HCT116 (cell line): ENCODE measurements around the gene UGT1A3. TPM values are rescaled to one million over a fixed set of nuclear protein-coding genes. Genes with fewer than 3 reads are reported as not detected.

ENCODE experiments used
- ATAC-seq: fragments of 200-7000 bp; cut with Tn5 transposase; 2 replicates; pipeline ENCODE4 v1.9.1; 2020; ENCODE audit warnings: mild to moderate bottlenecking, moderate library complexity
- BruUV-seq: library from RNA; stranded (reverse); fragments of 400-500 nt; replicated peaks from 2 replicates; lab custom pipeline; 2021; lab: Mats Ljungman, UMichigan
- CTCF ChIA-PET: fragments of 300-600 bp; sonication (Branson Sonifier 250); formaldehyde crosslinking; loops from one replicate; lab custom pipeline; 2021; ENCODE audit warnings: antibody characterized with exemption; lab: Charles Lee
- POLR2A ChIA-PET: fragments of 300-600, 350-600 bp; sonication (Branson Sonifier 250); formaldehyde crosslinking; loops from one replicate; lab custom pipeline; 2021; ENCODE audit warnings: antibody characterized with exemption; lab: Charles Lee
- RAD21 ChIA-PET, 2 experiments: fragments of 300-600 bp; sonication (Branson Sonifier 250); formaldehyde crosslinking; loops; one replicate each; lab custom pipeline; 2023; ENCODE audit warnings: low total read pairs in 2 of 2; ENCODE audit not compliant: uncharacterized antibody in 2 of 2, unreplicated experiment in 2 of 2, low non-redundant PET in 1 of 2; lab: Charles Lee
- DNase-seq: peaks from one replicate; pipeline ENCODE4 v3.0.0-alpha.2; 2010; ENCODE audit warnings: low read depth, low spot score
- H2AFZ ChIP-seq: fragments of 200-600 bp; shearing (Covaris generic), sonication (generic); 2 replicates; pipeline ENCODE4 v1.6.1; 2017; ENCODE audit warnings: low read depth, mixed run types, mixed read lengths, antibody characterized with exemption, low read length; ENCODE audit not compliant: poor library complexity, severe bottlenecking
- H3K27ac ChIP-seq: 2 replicates; pipeline ENCODE4 v1.5.1; 2012; ENCODE audit warnings: low read depth, low read length
- H3K27me3 ChIP-seq: fragments of 200-600 bp; sonication (generic); 2 replicates; pipeline ENCODE4 v1.6.1; 2016; ENCODE audit warnings: mixed run types, low read length, mixed read lengths; ENCODE audit not compliant: insufficient read depth
- H3K36me3 ChIP-seq, 2 experiments: fragments of 200-500 bp in 1 of 2; fragments of 200-600 bp in 1 of 2; sonication (Bioruptor generic) in 1 of 2; sonication (generic) in 1 of 2; 2 replicates each; pipeline versions ENCODE4 v1.5.1 to v1.6.1; 2014 to 2016; ENCODE audit warnings: low read length in 2 of 2, inconsistent platforms in 1 of 2, mixed read lengths in 1 of 2, mixed run types in 1 of 2; ENCODE audit not compliant: insufficient read depth in 2 of 2, control insufficient read depth in 1 of 2
- H3K4me1 ChIP-seq, 2 experiments: fragments of 200-600 bp in 1 of 2; sonication (generic) in 1 of 2; 2 replicates each; pipeline versions ENCODE4 v1.5.1 to v1.6.1; 2012 to 2017; ENCODE audit warnings: low read length in 2 of 2, inconsistent platforms in 1 of 2, mild to moderate bottlenecking in 1 of 2, mixed read lengths in 1 of 2, mixed run types in 1 of 2, moderate library complexity in 1 of 2; ENCODE audit not compliant: insufficient read depth in 2 of 2, control insufficient read depth in 1 of 2
- H3K4me2 ChIP-seq: fragments of 200-600 bp; sonication (generic); 2 replicates; pipeline ENCODE4 v1.6.1; 2017; ENCODE audit warnings: mixed run types, low read length, mixed read lengths
- H3K4me3 ChIP-seq, 2 experiments: fragments of 200-600 bp in 1 of 2; sonication (generic) in 1 of 2; replicated peaks in 1 of 2; 2 replicates each; pipeline ENCODE4 v1.5.1; 2011 to 2016; ENCODE audit warnings: low read length in 2 of 2, control low read depth in 1 of 2, low read depth in 1 of 2, mild to moderate bottlenecking in 1 of 2, mixed read lengths in 1 of 2, mixed run types in 1 of 2
- H3K79me2 ChIP-seq: fragments of 200-600 bp; sonication (generic); 2 replicates; pipeline ENCODE4 v1.6.1; 2017; ENCODE audit warnings: mild to moderate bottlenecking, mixed run types, low read length, moderate library complexity, mixed read lengths; ENCODE audit not compliant: insufficient read depth
- H3K9ac ChIP-seq: fragments of 200-600 bp; sonication (generic); 2 replicates; pipeline ENCODE4 v1.6.1; 2016; ENCODE audit warnings: low read length, mixed read lengths
- H3K9me2 ChIP-seq: fragments of 200-600 bp; sonication (generic), shearing (Covaris generic); 2 replicates; pipeline ENCODE4 v1.6.1; 2017; ENCODE audit warnings: mixed run types, mild to moderate bottlenecking, moderate library complexity; ENCODE audit not compliant: insufficient read depth
- H3K9me3 ChIP-seq, 2 experiments: fragments of 200-500 bp in 1 of 2; fragments of 200-600 bp in 1 of 2; sonication (Bioruptor generic) in 1 of 2; sonication (generic) in 1 of 2; 2 replicates each; pipeline ENCODE4 v1.6.1; 2014 to 2017; ENCODE audit warnings: low read length in 2 of 2, mixed read lengths in 2 of 2, inconsistent platforms in 1 of 2, low read depth in 1 of 2, mild to moderate bottlenecking in 1 of 2, mixed run types in 1 of 2, moderate library complexity in 1 of 2; ENCODE audit not compliant: control insufficient read depth in 1 of 2, insufficient read depth in 1 of 2
- H4K20me1 ChIP-seq: fragments of 200-600 bp; sonication (generic), shearing (Covaris generic); 2 replicates; pipeline ENCODE4 v1.6.1; 2017; ENCODE audit warnings: mixed run types, mild to moderate bottlenecking, moderate library complexity; ENCODE audit not compliant: insufficient read depth
- CEBPB ChIP-seq: IDR thresholded peaks from 2 replicates; pipeline ENCODE4 v1.6.1; 2012; ENCODE audit warnings: low read depth
- EGR1 ChIP-seq: IDR thresholded peaks from 2 replicates; pipeline ENCODE4 v1.6.1; 2012; ENCODE audit warnings: low read depth
- EZH2 ChIP-seq: fragments of 200-600 bp; sonication (generic); IDR thresholded peaks from 2 replicates; pipeline ENCODE4 v1.6.1; 2017; ENCODE audit warnings: antibody characterized with exemption, mixed run types
- EZH2phosphoT487 ChIP-seq: fragments of 200-600 bp; IDR thresholded peaks from 2 replicates; pipeline ENCODE4 v1.6.1; 2018; ENCODE audit warnings: antibody characterized with exemption, borderline replicate concordance
- POLR2AphosphoS5 ChIP-seq: IDR thresholded peaks from 2 replicates; pipeline ENCODE4 v1.6.1; 2011; ENCODE audit warnings: mild to moderate bottlenecking, low read depth, low read length, moderate library complexity
- RAD21 ChIP-seq: IDR thresholded peaks from 2 replicates; pipeline ENCODE4 v1.6.1; 2012; ENCODE audit warnings: low read depth, mild to moderate bottlenecking
- REST ChIP-seq: IDR thresholded peaks from 2 replicates; pipeline ENCODE4 v1.6.1; 2012; ENCODE audit warnings: low read depth
- SP1 ChIP-seq: IDR thresholded peaks from 2 replicates; pipeline ENCODE4 v1.6.1; 2012; ENCODE audit warnings: low read depth
- intact Hi-C: fragments of 100-400 bp; cut with micrococcal nuclease; formaldehyde crosslinking; loops from 2 replicates; pipeline ENCODE4 v1.10.0; 2022
- total RNA-seq: library from RNA; stranded (reverse); gene quantifications from one replicate; pipeline ENCODE4 v1.2.1, GENCODE V29; 2021; ENCODE audit not compliant: unreplicated experiment
- TF ChIP-seq, protein P1 (sequence below): IDR thresholded peaks from 2 replicates; pipeline ENCODE4 v1.6.1; 2011; ENCODE audit warnings: mild to moderate bottlenecking, low read length, moderate library complexity; ENCODE audit not compliant: insufficient replicate concordance; ENCODE audit errors: extremely low read depth
- TF ChIP-seq, protein P2 (sequence below): IDR thresholded peaks from 2 replicates; pipeline ENCODE4 v1.6.1; 2012

UGT1A3 gene
- total RNA-seq, 1 experiment from 2014 or later, result not detected

DNA sequence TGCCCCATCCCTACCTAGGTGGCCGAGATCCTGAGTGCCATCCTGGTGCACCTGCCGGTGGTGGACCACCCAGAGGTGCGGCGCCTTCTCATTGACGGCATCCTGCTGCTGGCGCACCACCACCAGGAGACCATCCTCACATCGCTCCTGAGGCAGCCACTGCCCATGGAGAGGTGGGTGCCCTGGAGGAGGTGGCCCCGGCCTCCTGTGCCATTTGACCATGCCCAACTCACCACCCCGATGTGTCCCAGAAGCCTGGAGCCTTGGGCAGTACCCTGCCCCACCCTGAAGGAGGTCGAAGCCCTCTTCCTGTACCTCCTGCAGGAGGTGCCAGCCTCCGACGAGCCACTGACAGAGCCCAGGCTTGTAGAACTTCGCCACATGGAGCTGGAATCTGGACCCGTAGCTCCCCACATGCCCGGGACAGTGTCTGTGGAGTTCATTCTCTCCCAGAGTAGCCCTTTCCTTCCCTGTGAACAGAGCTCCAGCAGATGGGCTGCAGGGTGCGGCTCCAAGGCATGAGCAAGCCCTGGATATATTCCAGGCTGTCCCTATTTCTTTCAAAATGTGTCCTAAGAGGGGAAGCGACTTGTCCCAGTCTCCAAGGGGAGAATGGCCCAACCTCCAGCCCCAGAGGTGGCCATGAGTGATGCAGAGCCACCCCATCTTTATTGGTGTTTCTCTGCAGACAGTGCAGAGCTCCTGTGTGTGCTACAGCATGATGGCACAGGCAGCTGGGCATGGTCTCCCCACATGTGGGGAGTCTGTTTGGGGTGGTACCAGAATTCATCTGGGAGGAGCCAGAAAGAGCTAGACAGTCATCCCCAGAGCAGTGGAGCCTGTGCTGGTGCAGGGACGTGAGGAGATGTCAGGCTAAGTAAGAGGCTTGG, 91.3 kb downstream of the UGT1A3 start:
- no peak overlapping the region for H3K4me3 ChIP-seq
- DNase-seq, result no peak
- no peak overlapping the region for H3K27ac ChIP-seq
- H3K79me2 ChIP-seq, result no peaks in the 10 kb centered on the region
- H3K9me3 ChIP-seq, result no peaks in the 10 kb centered on the region
- ChIA-PET CTCF (no interaction called here), RAD21 (no interaction called here)
- TF ChIP-seq, protein P1, sequence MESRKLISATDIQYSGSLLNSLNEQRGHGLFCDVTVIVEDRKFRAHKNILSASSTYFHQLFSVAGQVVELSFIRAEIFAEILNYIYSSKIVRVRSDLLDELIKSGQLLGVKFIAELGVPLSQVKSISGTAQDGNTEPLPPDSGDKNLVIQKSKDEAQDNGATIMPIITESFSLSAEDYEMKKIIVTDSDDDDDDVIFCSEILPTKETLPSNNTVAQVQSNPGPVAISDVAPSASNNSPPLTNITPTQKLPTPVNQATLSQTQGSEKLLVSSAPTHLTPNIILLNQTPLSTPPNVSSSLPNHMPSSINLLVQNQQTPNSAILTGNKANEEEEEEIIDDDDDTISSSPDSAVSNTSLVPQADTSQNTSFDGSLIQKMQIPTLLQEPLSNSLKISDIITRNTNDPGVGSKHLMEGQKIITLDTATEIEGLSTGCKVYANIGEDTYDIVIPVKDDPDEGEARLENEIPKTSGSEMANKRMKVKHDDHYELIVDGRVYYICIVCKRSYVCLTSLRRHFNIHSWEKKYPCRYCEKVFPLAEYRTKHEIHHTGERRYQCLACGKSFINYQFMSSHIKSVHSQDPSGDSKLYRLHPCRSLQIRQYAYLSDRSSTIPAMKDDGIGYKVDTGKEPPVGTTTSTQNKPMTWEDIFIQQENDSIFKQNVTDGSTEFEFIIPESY, result no peak
- TF ChIP-seq REST (no peak), EZH2phosphoT487 (no peak), CEBPB (no peak), RAD21 (no peak), POLR2AphosphoS5 (no peak), EZH2 (no peak), SP1 (no peak), EGR1 (no peak)
- TF ChIP-seq, protein P2, sequence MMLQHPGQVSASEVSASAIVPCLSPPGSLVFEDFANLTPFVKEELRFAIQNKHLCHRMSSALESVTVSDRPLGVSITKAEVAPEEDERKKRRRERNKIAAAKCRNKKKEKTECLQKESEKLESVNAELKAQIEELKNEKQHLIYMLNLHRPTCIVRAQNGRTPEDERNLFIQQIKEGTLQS, result no peak
- TF ChIP-seq, all 23 proteins: peak for 0
- H3K4me2 ChIP-seq, result no peak overlapping the region
- no peaks in the 10 kb centered on the region for H3K9me2 ChIP-seq
- H3K36me3 ChIP-seq, result no peaks in the 10 kb centered on the region
- H3K27me3 ChIP-seq, result no peaks in the 10 kb centered on the region
- intact Hi-C loops, result no loop called here
- POLR2A ChIA-PET, result no interaction called here
- no peak overlapping the region for H2AFZ ChIP-seq
- no peaks in the 10 kb centered on the region for H4K20me1 ChIP-seq
- H3K4me1 ChIP-seq, result no peaks in the 10 kb centered on the region
- no TSS peak for BruUV-seq
- H3K9ac ChIP-seq, result no peak overlapping the region
- ATAC-seq, result 0 out of 2 replicates have a peak, but pooled peaks have one; percentile 29
